ENCODE measurements around the gene NAPSA.

GRCh38 chr19:50379602-50380001, 14.2 kb upstream of the NAPSA start:
- no peak for TF ChIP-seq POLR2A (IDR thresholded peaks at IDR 0.05; ENCODE audit: low read depth, low read length)
- no peak for TF ChIP-seq POLR2AphosphoS5 (IDR thresholded peaks at IDR 0.05; ENCODE audit: low read depth, low read length)
- no peak for TF ChIP-seq TAF1 (IDR thresholded peaks at IDR 0.05; ENCODE audit: low read depth, low read length)
- TF ChIP-seq SPI1 (IDR thresholded peaks at IDR 0.05; ENCODE audit: low read depth, low read length) = no peak
- no peak for TF ChIP-seq PAX5 (IDR thresholded peaks at IDR 0.05; ENCODE audit: insufficient read depth, low read length, severe bottlenecking)
